NOMO-1 treated with DMSO at 0.1 percent for 48 hours (cell line): Measurements from ENCODE around the gene CERS1.

Experiments
- DNase-seq: peaks from one replicate; lab custom pipeline; 2025; ENCODE audit not compliant: unreplicated experiment; lab: John Stamatoyannopoulos, UW

CERS1 gene

DNA sequence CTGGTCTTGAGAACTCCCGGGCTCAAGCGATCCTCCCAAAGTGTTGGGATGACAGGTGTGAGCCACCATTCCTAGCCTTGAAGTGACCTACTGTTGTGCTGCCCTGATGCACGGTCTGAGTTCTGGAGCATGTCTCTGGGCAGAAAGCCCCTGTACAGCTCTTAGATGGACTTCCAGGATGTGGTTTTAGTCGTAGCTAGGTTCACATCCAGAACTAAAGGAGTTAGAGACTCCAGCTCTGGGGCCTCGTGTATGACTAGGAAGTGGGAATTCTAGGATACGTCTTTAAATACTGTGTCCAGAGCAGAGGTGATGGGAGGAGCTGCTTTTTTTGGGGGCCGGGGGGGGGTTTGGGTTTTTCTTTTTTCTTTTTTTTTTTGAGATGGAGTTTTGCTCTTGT, 52.0 kb downstream of the CERS1 start:
- DNase-seq: no peak

- DNase-seq: no peak
Measured at GRCh38 chr19:18842166-18842565, 53.8 kb downstream of the CERS1 start.

- no peak for DNase-seq
Measured at GRCh38 chr19:18841400-18841799, 54.6 kb downstream of the CERS1 start.

DNA sequence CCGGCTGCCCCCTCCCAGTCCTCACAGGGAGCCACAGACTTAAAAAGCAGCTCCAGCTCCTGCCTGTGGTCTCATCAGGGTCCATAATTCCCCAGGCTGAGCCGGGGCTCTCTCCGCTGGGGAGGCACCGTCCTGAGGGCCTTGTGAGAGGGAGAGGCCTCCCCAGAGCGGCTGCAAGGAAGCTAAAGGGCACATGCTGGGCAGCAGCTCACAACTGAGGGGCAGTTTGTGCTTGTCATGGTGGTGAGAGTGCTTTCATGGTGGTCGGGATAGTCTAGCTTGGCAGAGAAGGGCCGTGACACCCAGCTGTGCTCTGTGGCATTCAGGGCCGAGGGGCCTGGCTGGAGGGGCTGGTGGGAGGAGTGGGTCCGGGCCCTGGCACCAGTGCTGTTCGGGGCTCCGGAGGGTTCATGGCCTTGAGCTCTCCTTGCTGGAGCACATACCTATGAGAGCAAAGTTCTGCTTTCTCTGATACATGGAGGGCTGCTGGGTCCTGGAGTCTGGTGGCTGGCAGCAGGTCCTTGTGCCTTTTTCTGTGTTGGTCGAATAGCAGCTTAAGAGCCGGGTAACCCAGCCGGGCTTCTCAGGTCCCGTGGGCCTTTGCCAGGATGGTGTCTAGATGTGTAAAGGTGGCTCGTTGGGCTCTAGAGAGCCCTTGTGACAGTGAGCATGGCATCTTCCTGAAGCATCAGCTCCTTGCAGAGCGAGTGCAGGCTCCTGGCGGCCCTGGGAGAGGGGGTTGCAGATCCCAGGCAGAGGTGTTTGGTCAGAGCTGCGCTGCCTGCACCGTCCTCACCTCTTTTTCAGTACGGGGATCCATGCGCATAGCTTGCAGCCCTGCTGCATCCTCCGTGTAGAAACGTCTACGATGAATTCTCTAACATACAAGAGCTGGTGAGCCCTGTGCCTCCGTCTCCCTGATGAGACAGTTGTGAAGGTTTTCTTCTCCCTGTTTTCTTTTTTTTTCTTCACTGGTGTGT, 55.4 kb downstream of the CERS1 start:
- no peak for DNase-seq

DNA sequence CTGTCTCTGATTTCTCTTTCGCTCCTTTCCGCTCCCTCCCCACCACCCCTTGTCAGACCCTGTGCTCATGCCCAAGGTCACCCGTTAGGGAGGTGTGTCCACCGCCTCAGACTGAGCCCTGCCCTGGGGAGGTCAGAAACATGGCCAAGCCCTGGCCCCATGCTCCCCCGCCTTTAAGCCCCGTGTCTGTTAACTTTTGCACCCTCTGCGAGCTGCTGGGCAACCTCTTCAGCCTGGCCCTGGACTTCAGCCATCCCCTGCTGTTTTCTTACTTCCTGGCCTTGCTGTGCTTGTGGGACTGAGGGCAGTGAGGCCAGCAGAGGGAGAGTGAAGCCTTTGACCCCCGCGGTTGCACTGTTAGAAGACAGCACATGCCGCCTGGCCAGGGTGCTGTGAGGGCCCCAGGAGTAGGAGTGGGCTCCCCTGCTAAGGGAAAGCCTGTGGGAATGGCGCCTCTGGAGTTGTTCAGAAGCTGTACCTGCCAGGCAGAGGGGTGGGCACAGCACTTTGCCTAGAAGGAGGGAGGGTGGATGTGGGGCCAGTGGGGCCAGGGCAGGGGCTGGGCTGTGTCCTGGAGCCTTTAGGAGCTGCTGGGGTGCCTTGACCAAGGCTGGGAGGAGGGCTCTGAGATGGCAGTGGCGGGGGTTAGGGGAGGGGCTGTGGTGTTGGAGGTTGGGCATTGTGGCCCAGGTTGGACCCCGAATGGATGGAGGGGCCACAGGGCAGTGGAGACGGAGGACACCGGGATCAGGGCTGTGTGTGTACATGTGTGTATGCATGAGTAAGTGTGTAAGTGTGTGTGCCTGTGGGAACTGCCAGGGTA, 56.3 kb downstream of the CERS1 start:
- DNase-seq: no peak

DNA sequence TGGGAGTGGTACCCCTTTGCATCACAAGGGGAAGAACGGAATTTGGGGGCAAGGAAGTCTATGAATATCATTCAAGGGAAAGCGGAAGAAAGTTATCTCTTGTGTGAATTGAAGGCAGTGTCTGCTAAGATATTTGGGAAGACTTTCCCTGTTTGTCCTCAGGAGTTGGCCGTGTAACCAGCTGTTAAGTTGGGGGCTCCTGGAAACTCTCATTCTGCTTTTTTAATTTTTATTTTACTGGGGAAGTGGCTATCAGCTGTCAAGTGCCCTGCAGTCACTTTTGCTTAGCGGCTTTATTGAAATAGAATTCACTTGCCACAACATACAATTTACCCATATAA, 61.3 kb downstream of the CERS1 start:
- DNase-seq: no peak

GRCh38 chr19:18833849-18834643, 61.9 kb downstream of the CERS1 start:
- no peak for DNase-seq

- peak; percentile 14 for DNase-seq
Measured at GRCh38 chr19:18833141-18833476, 62.8 kb downstream of the CERS1 start.

DNA sequence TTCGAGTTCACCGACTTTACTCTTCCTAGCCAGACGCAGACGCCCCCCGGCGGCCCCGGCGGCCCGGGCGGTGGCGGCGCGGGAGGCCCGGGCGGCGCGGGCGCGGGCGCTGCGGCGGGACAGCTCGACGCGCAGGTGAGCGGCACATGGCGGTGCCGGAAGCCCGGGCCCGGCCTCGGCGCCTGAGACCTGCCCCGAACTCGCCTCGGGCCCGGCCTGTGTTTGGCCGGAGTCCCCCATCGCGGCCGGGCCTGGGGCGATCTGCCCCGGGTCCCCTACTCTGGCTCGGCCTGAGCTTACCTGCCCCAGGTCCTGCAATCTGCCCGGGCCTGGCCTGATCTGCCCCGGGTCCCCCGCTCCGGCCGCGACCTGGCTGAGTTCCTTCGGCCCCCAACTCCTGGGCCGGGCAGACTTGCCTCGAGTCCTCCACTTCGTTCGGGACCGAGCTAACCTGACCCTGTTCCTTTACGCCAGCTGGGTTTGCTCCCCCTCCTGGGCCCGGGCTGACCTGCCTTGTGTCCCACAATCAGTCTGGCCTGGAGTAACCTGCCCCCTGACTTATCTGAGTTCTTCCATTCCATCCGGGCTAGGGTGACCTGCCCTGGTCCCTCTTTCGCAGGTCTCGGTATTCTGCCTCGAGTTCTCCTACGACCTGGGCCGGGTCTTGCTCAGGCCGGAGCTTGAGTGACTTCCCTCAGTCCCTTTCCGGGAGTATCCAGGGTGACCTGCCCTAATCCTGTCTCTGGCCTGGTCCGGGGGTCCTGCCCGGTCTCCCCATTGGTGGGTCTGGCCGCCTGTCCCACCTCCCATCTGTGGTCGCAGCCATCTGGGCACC, 63.4 kb downstream of the CERS1 start:
- DNase-seq: no peak

- peak; percentile 82 for DNase-seq
Measured at GRCh38 chr19:18831524-18832305, 64.2 kb downstream of the CERS1 start, which contains the start of gene UPF1. TSS of gene UPF1 (plus strand) at chr19:18831959. CDS start at chr19:18832210, 251 bp downstream.

DNA sequence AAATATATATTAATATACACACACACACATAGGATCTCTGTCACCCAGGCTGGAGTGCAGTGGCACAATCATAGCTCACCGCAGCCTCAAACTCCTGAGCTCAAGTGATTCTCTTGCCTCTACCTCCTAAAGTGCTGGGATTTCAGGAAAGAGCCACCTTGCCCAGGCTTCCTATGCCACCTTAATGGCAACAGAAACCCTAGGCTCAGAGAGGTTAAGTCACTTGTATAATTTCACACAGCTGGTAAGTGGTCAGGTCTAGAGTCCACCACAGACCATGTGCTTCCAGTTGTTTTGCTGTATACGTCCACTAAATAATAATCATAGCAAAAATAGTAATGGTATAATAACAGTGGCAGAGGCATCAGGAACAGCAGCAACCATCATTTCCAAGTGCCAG, 65.5 kb downstream of the CERS1 start:
- DNase-seq: no peak

GRCh38 chr19:18828786-18829185, 67.2 kb downstream of the CERS1 start:
- DNase-seq: no peak
